HEK293T (cell line): Measurements from ENCODE around the gene OCA2.

ENCODE experiments used
- CTCF ChIA-PET: fragments of 350-600 bp; formaldehyde crosslinking; extraction: SDS; loops from one replicate; lab custom pipeline; 2021; ENCODE audit warnings: antibody characterized with exemption, inconsistent platforms; lab: Yijun Ruan, JAX
- POLR2A ChIA-PET: fragments of 350-600 bp; formaldehyde crosslinking; extraction: SDS; loops from one replicate; lab custom pipeline; 2020; ENCODE audit warnings: antibody characterized with exemption, inconsistent platforms; lab: Yijun Ruan, JAX
- DNase-seq: peaks from one replicate; pipeline ENCODE4 v3.0.0; 2012; ENCODE audit warnings: mixed read lengths; ENCODE audit errors: extremely low spot score
- ARNT ChIP-seq: fragments of 450-650 bp; IDR thresholded peaks from 2 replicates; pipeline ENCODE4 v1.6.1; 2017; ENCODE audit warnings: mild to moderate bottlenecking
- BHLHE40 ChIP-seq: fragments of 450-650 bp; IDR thresholded peaks from 2 replicates; pipeline ENCODE4 v1.6.1; 2016; ENCODE audit warnings: mild to moderate bottlenecking, moderate library complexity, borderline replicate concordance
- CTBP1 ChIP-seq: fragments of 450-650 bp; IDR thresholded peaks from 2 replicates; pipeline ENCODE4 v1.6.1; 2016; ENCODE audit warnings: borderline replicate concordance
- ELF4 ChIP-seq: fragments of 450-650 bp; IDR thresholded peaks from 2 replicates; pipeline ENCODE4 v1.6.1; 2017; ENCODE audit warnings: antibody characterized with exemption
- FOXA1 ChIP-seq: fragments of 450-650 bp; IDR thresholded peaks from 2 replicates; pipeline ENCODE4 v1.6.1; 2016; ENCODE audit warnings: mild to moderate bottlenecking
- FOXK2 ChIP-seq: fragments of 450-650 bp; IDR thresholded peaks from 2 replicates; pipeline ENCODE4 v1.6.1; 2016; ENCODE audit warnings: mild to moderate bottlenecking
- FOXM1 ChIP-seq: fragments of 450-650 bp; IDR thresholded peaks from 2 replicates; pipeline ENCODE4 v1.6.1; 2017; ENCODE audit warnings: mild to moderate bottlenecking, borderline replicate concordance
- HDGF ChIP-seq: fragments of 450-650 bp; IDR thresholded peaks from 2 replicates; pipeline ENCODE4 v1.6.1; 2017; ENCODE audit warnings: antibody characterized with exemption, borderline replicate concordance
- L3MBTL2 ChIP-seq: fragments of 450-650 bp; conservative IDR thresholded peaks from 2 replicates; pipeline ENCODE4 v1.6.1; 2016; ENCODE audit warnings: mild to moderate bottlenecking
- LEF1 ChIP-seq: fragments of 450-650 bp; IDR thresholded peaks from 2 replicates; pipeline ENCODE4 v1.6.1; 2017; ENCODE audit warnings: mild to moderate bottlenecking, borderline replicate concordance
- NFRKB ChIP-seq: fragments of 450-650 bp; IDR thresholded peaks from 2 replicates; pipeline ENCODE4 v1.6.1; 2016; ENCODE audit warnings: mild to moderate bottlenecking, moderate library complexity
- SP1 ChIP-seq: fragments of 450-650 bp; IDR thresholded peaks from 2 replicates; pipeline ENCODE4 v1.6.1; 2017
- SUZ12 ChIP-seq: fragments of 450-650 bp; IDR thresholded peaks from 2 replicates; pipeline ENCODE4 v1.6.1; 2016; ENCODE audit warnings: mild to moderate bottlenecking
- TARDBP ChIP-seq: fragments of 450-650 bp; IDR thresholded peaks from 2 replicates; pipeline ENCODE4 v1.6.1; 2016
- ZNF384 ChIP-seq: fragments of 450-650 bp; IDR thresholded peaks from 2 replicates; pipeline ENCODE4 v1.6.1; 2016
- TF ChIP-seq, protein P1 (sequence below): fragments of 450-650 bp; IDR thresholded peaks from 2 replicates; pipeline ENCODE4 v1.6.1; 2016

OCA2 gene

DNA sequence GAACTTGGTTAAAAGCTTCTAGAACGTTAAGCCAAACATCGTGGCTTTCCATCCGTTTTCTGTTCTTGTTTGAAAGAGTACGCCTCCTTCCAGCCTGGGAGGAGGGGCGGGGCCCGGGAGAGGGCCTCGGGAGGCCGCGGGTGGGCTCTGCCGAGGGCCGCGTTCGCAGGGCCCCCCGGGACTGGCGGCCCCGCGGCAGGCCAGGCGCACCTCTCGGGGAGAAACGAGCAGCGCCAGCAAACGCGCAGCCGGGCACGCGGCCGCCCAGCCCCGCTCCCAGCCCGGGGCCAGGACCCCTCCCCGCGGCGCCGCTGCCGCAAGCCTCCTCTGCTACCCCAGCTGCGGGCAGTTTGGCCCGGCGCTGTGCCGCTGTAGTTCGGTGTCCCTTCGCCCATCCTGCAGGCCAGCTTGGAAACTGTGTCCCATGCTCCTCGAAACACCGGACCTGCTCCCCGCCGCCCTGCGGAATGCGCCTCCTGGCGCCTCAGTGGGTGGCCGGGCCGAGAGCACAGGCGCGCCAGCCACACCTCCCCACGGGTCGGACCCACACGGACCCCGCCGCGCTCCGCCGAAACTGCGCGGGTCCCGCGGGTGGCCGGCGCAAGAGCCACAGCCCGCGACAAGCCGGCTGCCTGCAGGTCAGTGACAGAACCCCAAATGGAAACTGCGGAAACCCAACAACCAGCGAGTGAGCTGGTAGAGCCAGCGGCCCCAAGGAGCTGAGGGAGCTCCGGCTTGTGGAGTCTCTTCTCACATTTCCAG, 2.3 kb downstream of the OCA2 start:
- TF ChIP-seq NFRKB (no peak), CTBP1 (no peak), BHLHE40 (no peak), SP1 (no peak), LEF1 (no peak)
- CTCF ChIA-PET: no interaction called here
- DNase-seq: no peak
- POLR2A ChIA-PET: no interaction called here

DNA sequence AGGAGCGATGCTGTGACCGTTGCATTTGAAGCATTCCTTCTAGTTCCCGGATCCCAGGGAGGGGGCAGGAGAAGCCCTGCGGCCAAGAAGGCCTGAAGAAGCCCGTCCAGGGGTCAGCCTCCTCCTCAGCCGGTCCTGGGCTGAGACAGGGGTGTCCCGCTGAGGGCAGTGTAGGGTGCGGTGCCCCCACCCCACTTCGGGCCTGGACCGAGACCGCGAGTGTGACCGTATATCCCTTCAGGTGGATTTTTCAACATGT, 2.8 kb downstream of the OCA2 start:
- CTCF ChIA-PET: no interaction called here
- no peak for TF ChIP-seq ELF4
- no peak for TF ChIP-seq L3MBTL2
- TF ChIP-seq, protein P1, sequence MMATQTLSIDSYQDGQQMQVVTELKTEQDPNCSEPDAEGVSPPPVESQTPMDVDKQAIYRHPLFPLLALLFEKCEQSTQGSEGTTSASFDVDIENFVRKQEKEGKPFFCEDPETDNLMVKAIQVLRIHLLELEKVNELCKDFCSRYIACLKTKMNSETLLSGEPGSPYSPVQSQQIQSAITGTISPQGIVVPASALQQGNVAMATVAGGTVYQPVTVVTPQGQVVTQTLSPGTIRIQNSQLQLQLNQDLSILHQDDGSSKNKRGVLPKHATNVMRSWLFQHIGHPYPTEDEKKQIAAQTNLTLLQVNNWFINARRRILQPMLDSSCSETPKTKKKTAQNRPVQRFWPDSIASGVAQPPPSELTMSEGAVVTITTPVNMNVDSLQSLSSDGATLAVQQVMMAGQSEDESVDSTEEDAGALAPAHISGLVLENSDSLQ: no peak
- no peak for TF ChIP-seq SUZ12
- TF ChIP-seq CTBP1: no peak
- TF ChIP-seq FOXA1: no peak
- no peak for TF ChIP-seq FOXM1
- TF ChIP-seq ARNT: no peak
- no peak for TF ChIP-seq NFRKB
- TF ChIP-seq ZNF384: no peak
- no peak for TF ChIP-seq FOXK2
- TF ChIP-seq BHLHE40: no peak
- TF ChIP-seq TARDBP: no peak
- TF ChIP-seq SP1: no peak
- no peak for TF ChIP-seq LEF1
- no peak for TF ChIP-seq HDGF
- DNase-seq: no peak
- POLR2A ChIA-PET: no interaction called here

DNA sequence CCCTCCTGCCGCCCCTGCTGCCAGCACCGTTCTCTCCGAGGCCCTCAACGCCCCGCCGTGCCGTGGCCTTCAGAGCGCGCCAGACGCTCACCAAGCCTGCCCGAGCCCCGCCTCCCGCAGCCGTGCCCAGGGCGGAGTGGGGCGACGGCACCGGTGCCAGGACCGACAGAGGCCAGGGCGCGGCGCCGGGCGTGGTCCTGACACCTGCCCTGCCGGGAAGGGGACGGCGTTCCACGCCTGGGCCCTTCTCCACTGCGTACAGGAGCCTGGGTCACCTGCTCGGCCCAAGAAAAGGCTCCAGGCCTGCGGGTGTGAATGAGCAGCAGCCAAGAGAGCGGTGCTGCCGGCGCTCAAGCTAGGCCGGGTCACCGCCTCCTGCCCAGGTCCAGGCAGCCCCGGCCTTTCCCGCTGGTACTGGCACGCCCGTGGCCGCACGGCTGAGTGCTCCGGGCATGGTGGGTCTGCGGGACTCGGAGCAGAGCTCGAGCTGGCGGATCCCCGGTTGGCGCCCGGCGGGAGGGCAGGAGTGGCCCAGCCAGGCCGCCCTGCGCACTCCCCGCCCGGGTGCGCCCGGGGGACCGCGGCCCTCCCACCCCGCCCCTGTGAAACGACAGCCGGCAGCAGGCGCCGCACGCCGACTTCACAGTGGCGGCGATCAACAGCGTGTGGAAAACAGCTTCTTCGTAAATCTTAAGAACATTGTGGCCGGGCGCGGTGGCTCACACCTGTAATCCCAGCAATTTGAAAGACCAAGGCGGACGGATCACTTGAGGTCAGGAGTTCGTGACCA, 4.2 kb downstream of the OCA2 start:
- DNase-seq: no peak
- ChIA-PET CTCF (interaction anchor here (0.6 kb wide), 1 partner anchor 121 kb away, joined by 3 read pairs; no protein-coding TSS in a partner anchor), POLR2A (no interaction called here)
- TF ChIP-seq ARNT (no peak), SP1 (no peak), L3MBTL2 (no peak)

DNA sequence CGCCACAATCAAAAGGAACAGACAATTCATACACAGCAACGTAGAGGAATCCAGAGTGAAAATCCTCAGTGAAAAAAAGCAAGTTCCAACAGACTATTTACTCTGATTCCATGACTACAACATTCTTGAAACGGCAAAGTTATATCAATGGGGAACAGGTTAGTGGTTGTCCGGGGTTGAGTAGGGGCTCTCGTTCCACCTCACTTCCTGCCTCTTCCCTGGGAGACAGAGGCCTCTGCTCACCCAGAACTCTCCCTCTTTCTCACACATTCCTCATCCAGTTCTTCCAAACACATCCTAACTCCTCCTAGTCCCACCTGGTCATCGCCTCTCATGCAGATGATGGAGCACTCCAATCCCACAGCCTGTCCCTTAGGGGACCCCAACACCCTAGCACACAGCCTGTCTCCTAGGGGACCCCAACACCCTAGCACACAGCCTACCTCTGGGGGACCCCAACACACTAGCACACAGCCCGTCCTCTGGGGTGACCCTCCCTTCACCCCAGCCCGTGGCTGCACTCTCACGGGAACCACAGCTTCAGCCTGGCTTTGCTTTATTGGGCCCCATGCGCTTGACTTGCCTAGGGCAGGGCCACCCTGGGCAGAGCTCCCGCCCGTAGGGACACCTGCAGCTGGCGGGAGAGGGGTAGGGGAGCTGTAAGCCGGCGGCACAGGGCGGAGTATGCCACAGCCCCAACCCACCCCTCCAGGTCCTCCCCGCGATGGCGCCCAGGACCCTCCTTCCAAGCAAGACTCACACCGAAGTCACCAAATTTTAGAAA, 5.2 kb downstream of the OCA2 start:
- ChIA-PET CTCF (no interaction called here), POLR2A (no interaction called here)
- no peak for TF ChIP-seq ARNT
- TF ChIP-seq HDGF: no peak
- no peak for TF ChIP-seq SP1
- TF ChIP-seq TARDBP: no peak
- no peak for DNase-seq

DNA sequence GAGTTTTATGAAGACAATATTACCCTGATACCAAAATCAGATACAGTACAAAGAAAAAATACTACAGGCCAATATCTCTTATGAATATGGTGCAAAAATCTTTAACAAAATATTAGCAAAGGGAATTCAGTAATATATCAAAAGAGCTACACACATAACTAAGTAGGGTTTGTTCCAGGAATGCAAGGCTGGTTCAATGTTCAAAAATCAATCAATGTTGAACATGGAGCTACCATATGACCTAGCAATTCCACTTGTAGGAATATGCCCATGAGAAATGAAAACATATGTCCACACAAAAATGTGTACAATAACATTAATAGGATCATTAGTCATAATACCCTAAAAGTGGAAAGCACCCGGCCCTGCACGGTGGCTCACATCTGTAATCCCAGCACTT, 7.8 kb downstream of the OCA2 start:
- TF ChIP-seq HDGF (no peak), FOXM1 (no peak), SUZ12 (no peak), LEF1 (no peak), ZNF384 (no peak), CTBP1 (no peak), FOXA1 (no peak), SP1 (no peak), BHLHE40 (no peak), L3MBTL2 (no peak), ELF4 (no peak), FOXK2 (no peak)
- TF ChIP-seq, protein P1: no peak
- DNase-seq: no peak
- CTCF ChIA-PET: no interaction called here
- POLR2A ChIA-PET: no interaction called here

DNA sequence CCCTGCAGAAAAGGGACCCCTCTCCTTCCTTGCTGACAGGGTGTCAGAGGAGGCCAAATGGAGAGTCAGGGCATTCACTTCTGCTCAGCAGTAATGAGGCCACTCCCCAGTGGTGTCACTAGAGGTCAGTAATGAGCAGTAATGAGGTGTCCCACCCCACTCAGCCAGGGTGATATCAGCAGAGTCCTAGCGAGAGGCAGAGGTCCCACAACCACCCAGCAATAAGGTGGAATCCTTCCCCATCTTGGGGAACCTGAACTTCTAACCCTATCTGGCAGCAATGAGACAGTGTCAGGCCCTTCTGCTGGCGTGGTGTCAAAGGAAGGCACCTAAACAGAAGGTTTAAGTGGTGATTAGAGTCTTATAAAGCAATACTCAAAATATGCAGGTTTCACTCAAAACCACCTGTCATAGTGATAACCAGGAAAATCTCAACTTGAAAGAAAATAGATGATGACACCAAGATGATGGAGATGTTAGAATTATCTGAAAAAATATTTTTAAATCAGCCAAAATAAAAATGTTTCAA, 12.9 kb downstream of the OCA2 start:
- DNase-seq: peak; percentile 60
- ChIA-PET CTCF (interaction anchor here (0.6 kb wide), 1 partner anchor 9 kb away, joined by 3 read pairs; no protein-coding TSS in a partner anchor), POLR2A (no interaction called here)
- TF ChIP-seq LEF1: no peak
- no peak for TF ChIP-seq BHLHE40
- no peak for TF ChIP-seq ELF4
- TF ChIP-seq FOXA1: no peak
- TF ChIP-seq ARNT: no peak
